Measurements from ENCODE around the gene THSD4.

DNA sequence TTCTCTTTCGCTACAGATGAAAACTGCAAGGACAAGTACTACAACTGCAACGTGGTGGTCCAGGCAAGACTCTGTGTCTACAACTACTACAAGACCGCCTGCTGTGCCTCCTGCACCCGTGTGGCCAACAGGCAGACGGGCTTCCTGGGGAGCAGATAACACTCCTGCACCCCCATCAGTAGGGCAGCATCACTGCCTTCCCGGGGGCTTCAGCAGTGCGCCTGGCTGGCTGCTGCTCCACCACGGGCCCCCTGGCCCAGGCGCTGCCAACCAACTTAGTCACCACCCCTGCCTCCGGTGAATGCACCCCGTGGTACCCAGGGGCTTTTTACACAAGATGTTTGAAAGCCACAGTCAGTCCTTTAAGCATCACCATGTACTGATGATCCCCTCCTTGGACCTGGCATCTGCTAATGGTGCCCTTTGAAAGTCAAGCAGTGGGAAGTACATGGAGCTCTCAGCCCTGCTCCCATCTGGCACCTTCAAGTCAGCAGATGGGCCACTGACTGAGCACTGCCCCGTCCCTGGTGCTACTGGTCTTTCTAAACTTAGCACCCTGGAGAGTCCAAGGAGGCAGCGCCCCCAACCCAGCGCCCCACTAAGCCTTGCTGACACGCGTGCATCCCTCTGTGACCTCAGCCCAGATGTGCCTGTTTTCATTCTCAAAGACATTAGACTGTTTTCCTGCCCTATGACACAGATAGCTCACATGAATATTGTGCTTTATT is 662.1 kb downstream of the THSD4 start:
- TF ChIP-seq CREB1 (IDR thresholded peaks at IDR 0.05) (no peak), TEAD4 (IDR thresholded peaks at IDR 0.05; ENCODE audit: low read depth, low read length) (no peak), EP300 (IDR thresholded peaks at IDR 0.05; ENCODE audit: borderline replicate concordance in 1 of 2, low read depth in 2 of 2, low read length in 2 of 2) (no peak), GABPA (IDR thresholded peaks at IDR 0.05; ENCODE audit: borderline replicate concordance, insufficient read depth, low read length) (no peak), JUN (IDR thresholded peaks at IDR 0.05; ENCODE audit: low read depth, low read length) (no peak), HDAC2 (IDR thresholded peaks at IDR 0.05; ENCODE audit: borderline replicate concordance in 1 of 2, low read depth in 2 of 2, low read length in 2 of 2) (no peak)

Data from H1 (cell line).